ENCODE measurements around the gene EHF.

- TF ChIP-seq CTCF (conservative IDR thresholded peaks at IDR 0.05) = no peak
- no peak for TF ChIP-seq EZH2 (IDR thresholded peaks at IDR 0.05; ENCODE audit: low read depth)
Measured at GRCh38 chr11:34595391-34595790, 25.5 kb upstream of the EHF start.

All from PC-9 (cell line).